IMR-90 (cell line): ENCODE data around the gene LDLRAD4. TPM values are rescaled to one million over a fixed set of nuclear protein-coding genes. Genes with fewer than 3 reads are reported as not detected.

ENCODE experiments used
- ATAC-seq: fragments of 200-7000 bp; cut with Tn5 transposase; 2 replicates; pipeline ENCODE4 v1.9.1; 2020; ENCODE audit warnings: low read depth, mild to moderate bottlenecking, moderate library complexity
- BruUV-seq: library from RNA; stranded (reverse); fragments of 400-500 nt; replicated peaks from 2 replicates; lab custom pipeline; 2021; lab: Mats Ljungman, UMichigan
- CTCF ChIA-PET: fragments of 300-600 bp; formaldehyde crosslinking; extraction: SDS; loops from one replicate; lab custom pipeline; 2021; ENCODE audit warnings: antibody characterized with exemption; lab: Yijun Ruan, JAX
- POLR2A ChIA-PET: fragments of 300-600 bp; sonication (Branson Sonifier 250); formaldehyde crosslinking; loops from one replicate; lab custom pipeline; 2022; ENCODE audit warnings: antibody characterized with exemption; ENCODE audit not compliant: unreplicated experiment; lab: Charles Lee
- DNase-seq: peaks from one replicate; pipeline ENCODE4 v3.0.0; 2013
- H2AFZ ChIP-seq: replicated peaks from 2 replicates; pipeline ENCODE3; 2013; ENCODE audit warnings: low read length, mild to moderate bottlenecking; ENCODE audit not compliant: poor library complexity
- H2AK5ac ChIP-seq: 2 replicates; pipeline ENCODE4 v1.6.1; 2013; ENCODE audit warnings: low read depth, low read length, inconsistent platforms
- H2AK9ac ChIP-seq: replicated peaks from 2 replicates; pipeline ENCODE3; 2013; ENCODE audit warnings: mild to moderate bottlenecking, low read depth, low read length, moderate library complexity; ENCODE audit not compliant: poor library complexity
- H2BK120ac ChIP-seq: 2 replicates; pipeline ENCODE4 v1.6.1; 2013; ENCODE audit warnings: low read depth, low read length, inconsistent platforms
- H2BK15ac ChIP-seq: 3 replicates; pipeline ENCODE4 v1.6.1; 2013; ENCODE audit warnings: low read depth, low read length, inconsistent platforms
- H2BK20ac ChIP-seq: 2 replicates; pipeline ENCODE4 v1.6.1; 2013; ENCODE audit warnings: low read depth, mild to moderate bottlenecking, inconsistent platforms, low read length, moderate library complexity
- H2BK5ac ChIP-seq: 2 replicates; pipeline ENCODE4 v1.6.1; 2013; ENCODE audit warnings: mild to moderate bottlenecking, low read depth, low read length, inconsistent platforms; ENCODE audit not compliant: poor library complexity, severe bottlenecking
- H3K14ac ChIP-seq: replicated peaks from 2 replicates; pipeline ENCODE4 v1.6.1; 2013; ENCODE audit warnings: low read depth, low read length, inconsistent platforms
- H3K18ac ChIP-seq: 2 replicates; pipeline ENCODE4 v1.6.1; 2013; ENCODE audit warnings: low read depth, low read length, control low read depth
- H3K23ac ChIP-seq: 2 replicates; pipeline ENCODE4 v1.6.1; 2013; ENCODE audit warnings: low read depth, low read length, inconsistent platforms
- H3K27ac ChIP-seq: 2 replicates; pipeline ENCODE4 v1.5.1; 2013; ENCODE audit warnings: mild to moderate bottlenecking, control low read depth, low read length; ENCODE audit not compliant: insufficient read depth
- H3K27me3 ChIP-seq: 2 replicates; pipeline ENCODE4 v1.6.1; 2013; ENCODE audit warnings: low read length; ENCODE audit not compliant: control insufficient read depth, insufficient read depth
- H3K36me3 ChIP-seq: 2 replicates; pipeline ENCODE4 v1.6.1; 2013; ENCODE audit warnings: low read length, mixed read lengths; ENCODE audit not compliant: control insufficient read depth, insufficient read depth
- H3K4ac ChIP-seq: 2 replicates; pipeline ENCODE4 v1.6.1; 2013; ENCODE audit warnings: low read depth, low read length, inconsistent platforms
- H3K4me1 ChIP-seq: 2 replicates; pipeline ENCODE4 v1.6.1; 2013; ENCODE audit warnings: low read length, mixed read lengths; ENCODE audit not compliant: control insufficient read depth, insufficient read depth
- H3K4me2 ChIP-seq: 2 replicates; pipeline ENCODE4 v1.6.1; 2013; ENCODE audit warnings: low read depth, mild to moderate bottlenecking, control low read depth, low read length, moderate library complexity
- H3K4me3 ChIP-seq: 2 replicates; pipeline ENCODE4 v1.5.1; 2013; ENCODE audit warnings: low read depth, mild to moderate bottlenecking, control low read depth, low read length, moderate library complexity; ENCODE audit not compliant: insufficient read depth
- H3K56ac ChIP-seq: 2 replicates; pipeline ENCODE4 v1.6.1; 2013; ENCODE audit warnings: low read length, inconsistent platforms; ENCODE audit not compliant: insufficient read depth; ENCODE audit errors: extremely low read depth
- H3K79me1 ChIP-seq, 2 experiments: 2 replicates each; pipeline ENCODE4 v1.6.1; 2013; ENCODE audit warnings: low read length in 2 of 2, inconsistent platforms in 1 of 2, low read depth in 1 of 2
- H3K9ac ChIP-seq: 2 replicates; pipeline ENCODE4 v1.6.1; 2013; ENCODE audit warnings: low read depth, low read length, control low read depth
- H3K9me1 ChIP-seq: 2 replicates; pipeline ENCODE4 v1.6.1; 2013; ENCODE audit warnings: low read length, inconsistent platforms; ENCODE audit not compliant: insufficient read depth
- H3K9me3 ChIP-seq: 2 replicates; pipeline ENCODE4 v1.6.1; 2013; ENCODE audit warnings: low read length; ENCODE audit not compliant: control insufficient read depth, insufficient read depth
- H4K20me1 ChIP-seq: 2 replicates; pipeline ENCODE4 v1.6.1; 2013; ENCODE audit warnings: low read length, inconsistent platforms; ENCODE audit not compliant: insufficient read depth
- H4K5ac ChIP-seq: 2 replicates; pipeline ENCODE4 v1.6.1; 2013; ENCODE audit warnings: mild to moderate bottlenecking, low read depth, low read length, control low read depth
- H4K8ac ChIP-seq, 2 experiments: 2 replicates each; pipeline ENCODE4 v1.6.1; 2013; ENCODE audit warnings: low read depth in 2 of 2, low read length in 2 of 2, control low read depth in 1 of 2, inconsistent platforms in 1 of 2
- H4K91ac ChIP-seq: 2 replicates; pipeline ENCODE4 v1.6.1; 2013; ENCODE audit warnings: low read depth, low read length, inconsistent platforms; ENCODE audit not compliant: insufficient read depth
- MAFK ChIP-seq: IDR thresholded peaks from 2 replicates; pipeline ENCODE4 v1.6.1; 2012; ENCODE audit warnings: low read depth, low read length, improper control_type of control experiment
- WGBS, 2 experiments: methylation state at CpG; one replicate each; pipeline versions ENCODE4 v1.1.5 to v1.1.7; 2013; ENCODE audit warnings: missing lambda C conversion rate in 2 of 2; ENCODE audit not compliant: insufficient read length in 1 of 2; ENCODE audit errors: extremely low coverage in 2 of 2; 5-methylcytosine and 5-hydroxymethylcytosine counted together
- dilution Hi-C: fragments of 300-500 bp; cut with HindIII; formaldehyde crosslinking; loops from one replicate; pipeline ENCODE4 v1.14.3; 2018; ENCODE audit warnings: low sequenced_read_pairs; ENCODE audit not compliant: unreplicated experiment
- in situ Hi-C: fragments of 300-500 bp; cut with MboI; formaldehyde crosslinking; loops from 3 replicates; pipeline ENCODE4 v1.14.3; 2019; ENCODE audit warnings: low sequenced_read_pairs, inconsistent platforms, mixed read lengths
- intact Hi-C: fragments of 100-400 bp; cut with micrococcal nuclease; formaldehyde crosslinking; loops from 2 replicates; pipeline ENCODE4 v1.10.0; 2022
- polyA plus RNA-seq, 3 experiments: library from polyadenylated mRNA; depleted of rRNA; stranded (reverse); fragments of >200 nt; gene quantifications; 2 replicates each; pipeline ENCODE4 v1.2.3, GENCODE V29; 2012; ENCODE audit warnings: low replicate concordance in 1 of 3
- total RNA-seq: library from RNA; depleted of rRNA; stranded (reverse); fragments of >200 nt; gene quantifications from 2 replicates; pipeline ENCODE4 v1.2.3, GENCODE V29; 2012

LDLRAD4 gene
- total and polyA plus RNA-seq, 2 of the 4 experiments (the other 2 are of a cell fraction) = not detected

- ATAC-seq (no peak), DNase-seq (no peak)
- Histone ChIP-seq H3K14ac (no peak overlapping the region), H2AK9ac (no peak overlapping the region), H3K4me3 (no peak overlapping the region), H4K91ac (no peak overlapping the region), H4K8ac (no peak overlapping the region), H3K4ac (no peak overlapping the region), H3K4me2 (no peak overlapping the region), H3K23ac (no peak overlapping the region), H2BK15ac (no peak overlapping the region), H4K5ac (no peak overlapping the region), H2BK5ac (no peak overlapping the region), H4K20me1 (no peaks in the 10 kb centered on the region), H2AK5ac (no peak overlapping the region), H3K18ac (no peak overlapping the region), H2BK120ac (no peak overlapping the region), H2BK20ac (no peak overlapping the region), H3K56ac (no peak overlapping the region), H3K4me1 (no peaks in the 10 kb centered on the region), H3K27me3 (no peaks in the 10 kb centered on the region), H3K79me1 (no peaks in the 10 kb centered on the region), H3K9me3 (no peaks in the 10 kb centered on the region), H3K36me3 (no peaks in the 10 kb centered on the region), H3K27ac (no peak overlapping the region), H3K9ac (no peak overlapping the region), H3K9me1 (no peaks in the 10 kb centered on the region), H2AFZ (no peak overlapping the region)
- no TSS peak for BruUV-seq
- TF ChIP-seq MAFK = no peak
- dilution Hi-C loops = no loop called here
- WGBS, 2 experiments = 20% methylated on average over 1 of the region's 11 CpGs; no CpG with 5 or more reads in 1 of the 2 experiments
- ChIA-PET POLR2A (no interaction called here), CTCF (no interaction called here)
- intact Hi-C loops = no loop called here
- in situ Hi-C loops = no loop called here
These were observed 366.3 kb downstream of the LDLRAD4 start for GRCh38 chr18:13584825-13585224.
